ENCODE results near the gene MYO3B.
"Not testable (repeated sequence)": the region's sequence is repeated elsewhere in the genome, so short reads cannot be mapped to it uniquely, and the experiment has no call there.

The MYO3B gene

DNA sequence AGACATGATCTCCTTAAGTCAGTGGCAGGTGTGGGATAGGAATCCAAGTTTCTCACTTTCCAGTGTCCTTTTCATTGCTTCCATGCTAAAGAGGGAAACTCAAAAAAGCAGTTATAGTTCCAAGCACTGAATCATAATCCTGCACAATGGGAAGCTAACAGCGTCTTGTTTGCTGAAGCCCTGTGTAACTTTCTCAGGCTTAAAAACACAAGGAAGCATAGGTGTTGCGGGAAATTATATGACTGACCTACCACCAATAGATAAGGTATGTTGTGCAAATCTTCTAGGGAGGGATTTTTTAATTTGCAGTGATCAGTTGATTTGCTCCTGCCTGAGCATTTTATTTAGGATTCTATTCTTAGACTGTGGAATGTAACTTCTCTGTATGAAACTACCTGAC lies 250.9 kb downstream of the MYO3B start:
- DNase-seq (ENCODE audit: low read depth in 2 of 2), result no peak

GRCh38 chr2:170432823-170433222 lies 254.9 kb downstream of the MYO3B start:
- DNase-seq (ENCODE audit: low read depth in 2 of 2), result no peak

GRCh38 chr2:170433448-170433847 lies 255.5 kb downstream of the MYO3B start:
- no peak for DNase-seq (ENCODE audit: low read depth in 2 of 2)

DNA sequence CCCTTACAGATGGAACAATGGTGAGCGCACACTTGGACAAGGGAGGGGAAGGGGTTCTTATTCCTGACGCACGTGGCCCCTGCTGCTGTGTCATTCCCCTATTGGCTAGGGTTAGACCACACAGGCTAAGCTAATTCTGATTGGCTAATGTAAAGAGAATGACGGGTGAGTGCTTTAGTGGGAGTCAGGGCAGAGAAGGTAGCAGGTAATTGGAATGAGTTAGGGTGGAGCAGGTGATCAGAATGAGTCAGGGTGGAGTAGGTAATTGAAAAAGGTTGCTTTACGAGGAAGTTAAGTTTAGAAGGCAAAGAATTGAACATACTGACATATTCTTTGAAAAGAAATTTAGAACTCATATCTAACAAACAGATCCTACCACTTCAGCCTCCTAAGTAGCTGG lies 256.4 kb downstream of the MYO3B start:
- not testable (repeated sequence) for DNase-seq (ENCODE audit: low read depth in 2 of 2)

- DNase-seq (ENCODE audit: low read depth in 2 of 2), result no peak
These were observed 257.1 kb downstream of the MYO3B start for GRCh38 chr2:170434900-170435621.

DNA sequence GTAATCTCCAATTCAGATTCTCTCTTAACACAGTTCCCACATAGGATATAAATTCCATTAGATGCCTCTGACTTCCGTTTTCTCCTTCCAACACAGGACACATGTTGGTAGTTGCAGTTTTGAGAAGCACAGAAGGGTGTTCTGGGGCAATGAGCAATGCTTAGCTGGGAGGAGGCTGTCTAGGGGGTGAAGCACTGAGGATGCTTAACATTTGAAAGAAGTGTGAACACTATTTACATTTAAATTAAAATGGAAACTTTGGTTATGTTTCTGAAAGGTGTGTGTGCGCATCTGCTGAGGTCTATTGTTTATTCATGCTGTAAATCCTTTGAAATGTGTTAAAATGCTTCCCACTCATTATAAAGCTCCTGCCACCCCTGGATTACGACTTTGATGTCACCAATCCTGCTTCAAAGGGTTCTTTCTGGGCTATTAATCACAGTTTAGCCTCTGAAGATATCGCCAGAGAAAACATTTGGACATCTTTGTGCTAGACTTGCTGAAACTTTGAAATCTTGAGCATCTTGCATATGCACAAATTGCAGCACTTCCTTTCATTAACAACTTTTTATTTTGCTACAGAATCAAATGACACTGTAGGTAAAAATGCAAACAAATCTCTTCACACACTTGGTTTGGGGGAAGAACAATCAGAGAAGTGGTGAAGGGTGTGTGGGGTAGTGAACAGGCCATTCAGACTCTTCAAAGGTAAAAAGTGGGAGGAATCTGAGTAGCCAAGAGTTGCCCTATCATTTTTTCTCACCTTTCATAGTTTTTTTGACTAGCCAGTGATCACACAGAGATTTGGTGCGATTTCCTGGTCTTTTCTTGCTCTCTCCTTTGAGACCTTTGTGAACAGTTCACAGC lies 258.4 kb downstream of the MYO3B start:
- DNase-seq (ENCODE audit: low read depth in 2 of 2), result no peak

DNA sequence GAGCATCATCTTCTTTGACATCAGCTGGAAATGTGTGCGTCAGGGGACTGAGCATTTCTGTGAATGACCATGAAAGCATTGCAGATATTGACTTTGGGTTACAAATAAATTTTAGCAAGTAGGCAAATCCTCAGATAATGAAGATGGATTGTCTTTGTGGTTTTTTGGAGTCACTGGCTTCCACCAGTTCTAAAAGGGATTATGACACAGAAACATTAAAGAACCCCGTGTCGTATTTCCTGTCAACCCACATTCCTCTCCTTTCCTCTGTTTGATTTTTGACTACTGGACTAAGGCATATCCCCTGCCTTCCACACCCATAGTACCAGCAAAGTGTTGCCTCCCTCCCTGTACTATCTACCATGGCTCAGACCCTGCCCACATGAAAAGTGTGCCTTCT lies 268.1 kb downstream of the MYO3B start:
- DNase-seq (ENCODE audit: low read depth in 2 of 2), result no peak

GRCh38 chr2:170449034-170449433 lies 271.1 kb downstream of the MYO3B start:
- no peak for DNase-seq (ENCODE audit: low read depth in 2 of 2)

DNA sequence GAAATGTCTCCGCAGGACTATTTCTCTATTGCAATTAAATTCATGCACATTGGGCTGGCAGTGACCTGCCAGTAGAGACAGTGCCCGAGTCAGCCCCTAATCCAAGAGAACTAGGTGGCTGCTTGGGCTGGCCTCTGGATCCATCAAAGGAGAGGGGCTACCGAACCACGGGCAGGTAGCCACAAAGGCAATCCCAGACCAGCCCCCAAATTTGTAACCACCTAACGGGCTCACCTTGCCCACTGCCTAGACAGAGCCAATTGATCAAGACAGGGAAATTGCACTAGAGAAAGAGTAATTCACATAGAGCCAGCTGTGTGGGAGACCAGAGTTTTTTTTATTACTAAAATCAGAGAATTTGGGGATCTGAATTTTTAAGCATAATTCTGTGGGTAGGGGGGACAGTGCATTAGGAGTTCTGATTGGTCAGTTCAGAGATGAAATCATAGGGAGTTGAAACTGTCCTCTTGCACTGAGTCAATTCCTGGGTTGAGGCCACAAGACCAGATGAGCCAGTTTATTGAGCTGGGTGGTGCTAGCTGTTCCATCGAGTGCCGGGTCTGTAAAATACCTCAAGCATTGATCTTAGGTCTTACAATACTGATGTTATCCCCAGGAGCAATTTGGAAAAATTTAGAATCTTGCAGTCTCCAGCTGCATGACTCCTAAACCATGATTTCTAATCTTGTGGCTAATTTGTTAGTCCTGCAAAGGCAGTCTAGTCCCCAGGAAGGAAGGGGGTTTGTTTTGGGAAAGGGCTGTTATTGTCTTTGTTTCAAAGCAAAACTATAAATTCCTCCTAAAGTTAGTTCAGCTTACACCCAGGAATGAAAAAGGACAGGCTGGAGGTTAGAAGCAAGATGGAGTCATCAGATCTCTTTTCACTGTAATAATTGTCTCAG lies 276.8 kb downstream of the MYO3B start:
- DNase-seq (ENCODE audit: low read depth in 2 of 2), result no peak

GRCh38 chr2:170455617-170456426 lies 277.9 kb downstream of the MYO3B start:
- DNase-seq (ENCODE audit: low read depth in 2 of 2), result no peak

DNA sequence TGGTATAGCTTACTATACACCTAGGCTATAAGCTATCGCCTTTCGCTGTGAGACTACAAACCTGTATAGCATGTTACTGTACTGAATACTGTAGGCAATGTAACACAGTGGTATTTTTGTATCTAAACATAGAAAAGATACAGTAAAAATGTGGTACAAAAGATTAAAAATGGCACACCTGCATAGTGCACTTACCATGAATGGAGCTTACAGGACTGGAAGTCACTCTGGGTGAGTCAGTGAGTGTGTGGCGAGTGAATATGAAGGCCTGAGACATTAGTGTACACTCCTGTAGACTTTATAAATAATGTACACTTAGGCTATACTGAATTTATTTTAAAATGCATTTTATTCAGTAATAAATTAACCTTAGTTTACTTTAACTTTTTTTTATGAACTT lies 279.0 kb downstream of the MYO3B start:
- DNase-seq (ENCODE audit: low read depth in 2 of 2), result no peak

DNA sequence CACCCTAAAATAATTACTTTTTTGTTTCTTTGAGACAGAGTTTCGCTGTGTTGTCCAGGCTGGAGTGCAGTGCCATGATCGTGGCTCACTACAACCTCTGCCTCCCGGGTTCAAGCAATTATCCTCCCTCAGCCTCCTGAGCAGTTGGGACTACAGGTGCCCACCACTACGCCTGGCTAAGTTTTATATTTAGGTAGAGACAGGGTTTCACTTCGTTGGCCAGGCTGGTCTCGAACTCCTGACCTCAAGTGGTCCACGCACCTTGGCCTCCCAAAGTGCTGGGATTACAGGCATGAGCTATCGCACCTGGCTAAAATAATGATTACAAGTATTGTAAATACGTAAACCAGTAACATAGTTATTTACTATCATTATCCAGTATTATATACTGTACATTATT lies 279.8 kb downstream of the MYO3B start:
- no peak for DNase-seq (ENCODE audit: low read depth in 2 of 2)

DNA sequence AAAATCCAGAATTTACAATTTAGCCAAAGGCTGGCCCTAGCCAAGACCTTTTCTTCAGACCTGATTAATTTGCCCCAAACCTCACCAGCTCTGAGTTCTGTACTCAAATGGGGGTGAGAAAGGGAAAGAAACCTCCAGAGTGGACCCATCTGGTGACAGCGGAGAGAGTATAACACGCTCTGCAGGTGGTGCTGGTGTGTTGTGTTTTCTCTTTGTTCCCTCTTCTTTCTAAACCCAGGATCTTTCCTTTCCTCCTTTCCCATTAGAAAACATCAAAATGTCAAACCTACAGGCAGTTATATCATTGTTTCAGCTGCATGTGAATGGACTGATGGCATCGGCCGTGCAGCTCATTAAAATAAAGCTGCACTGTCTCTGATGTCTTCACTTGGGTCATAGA lies 283.9 kb downstream of the MYO3B start:
- DNase-seq (ENCODE audit: low read depth in 2 of 2), result no peak

GRCh38 chr2:170462433-170463205 lies 284.7 kb downstream of the MYO3B start:
- no peak for DNase-seq (ENCODE audit: low read depth in 2 of 2)

DNA sequence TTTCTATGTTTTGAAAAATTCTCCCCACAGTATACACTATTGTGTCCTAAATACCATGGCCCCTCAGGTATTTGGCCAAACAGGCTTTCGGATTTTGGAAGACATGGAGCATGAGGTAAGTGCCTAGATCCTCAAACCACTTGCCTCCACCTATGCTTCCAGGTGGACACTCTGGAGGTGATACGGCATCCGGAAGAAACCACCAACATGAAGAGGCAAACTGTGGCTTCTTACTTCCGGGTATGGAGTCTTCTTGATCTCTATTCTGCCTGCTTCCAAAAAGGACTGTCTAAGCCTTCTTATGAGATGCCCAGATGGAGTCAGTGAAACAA lies 285.2 kb downstream of the MYO3B start:
- DNase-seq (ENCODE audit: low read depth in 2 of 2), result no peak

DNA sequence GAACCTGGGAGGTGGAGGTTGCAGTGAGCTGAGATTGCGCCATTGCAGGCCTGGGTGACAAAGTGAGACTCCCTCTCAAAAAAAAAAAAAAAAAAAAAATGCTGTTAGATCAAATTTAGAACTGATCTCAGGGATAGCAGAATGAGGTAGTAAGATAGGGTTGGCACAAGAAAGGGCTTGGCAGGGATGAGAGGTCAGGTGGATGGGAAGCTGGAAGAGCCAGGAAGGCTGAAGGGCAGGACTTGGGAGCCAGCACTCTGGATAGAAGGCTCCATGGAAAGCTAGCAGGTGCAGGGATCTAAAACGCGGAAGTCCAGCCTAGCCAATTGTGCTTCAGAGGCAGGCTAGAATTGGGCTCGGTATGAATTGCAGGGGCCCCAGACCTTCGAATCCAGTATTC lies 286.3 kb downstream of the MYO3B start:
- no peak for DNase-seq (ENCODE audit: low read depth in 2 of 2)

DNA sequence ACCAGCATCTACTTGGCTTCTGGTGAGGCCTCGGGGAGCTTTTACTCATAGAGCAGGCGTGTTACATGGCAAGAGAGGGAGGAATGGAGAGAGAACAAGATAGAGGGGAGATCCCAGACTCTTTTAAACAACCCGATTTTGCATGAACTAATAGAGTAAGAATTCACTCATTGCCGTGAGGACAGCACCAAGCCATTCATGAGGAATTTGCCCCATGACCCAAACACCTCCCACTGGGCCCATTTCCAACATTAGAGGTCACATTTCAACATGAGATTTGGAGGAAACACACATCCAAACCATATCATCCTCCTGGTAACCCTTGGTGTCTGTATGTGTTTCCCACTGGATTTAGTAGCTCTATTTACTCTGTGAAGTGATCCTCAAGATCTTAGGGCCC lies 287.3 kb downstream of the MYO3B start:
- no peak for DNase-seq (ENCODE audit: low read depth in 2 of 2)

DNA sequence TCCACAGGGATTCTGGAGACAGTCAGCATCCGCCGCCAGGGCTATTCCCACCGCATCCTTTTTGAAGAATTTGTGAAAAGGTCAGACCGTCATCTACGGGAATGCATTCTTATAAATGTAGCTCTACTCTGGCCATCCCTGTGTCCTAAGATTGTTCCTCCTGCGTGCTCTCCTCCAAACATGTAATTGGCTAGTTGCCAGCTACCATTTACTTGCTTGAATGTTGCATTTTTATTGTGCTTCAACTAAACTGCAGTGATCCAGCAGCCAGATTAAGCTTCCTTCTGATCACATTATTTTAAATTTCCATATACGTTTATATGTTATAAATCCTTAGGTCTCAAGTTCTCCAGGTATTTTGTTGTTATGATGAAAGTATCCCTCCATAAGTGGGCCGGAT lies 288.7 kb downstream of the MYO3B start:
- DNase-seq (ENCODE audit: low read depth in 2 of 2), result no peak

- no peak for DNase-seq (ENCODE audit: low read depth in 2 of 2)
These were observed 289.8 kb downstream of the MYO3B start for GRCh38 chr2:170467568-170468422.

- no peak for DNase-seq (ENCODE audit: low read depth in 2 of 2)
These were observed 290.6 kb downstream of the MYO3B start for GRCh38 chr2:170468557-170468956.
